ENCODE measurements around the gene DAPK2.

DAPK2 gene

DNA sequence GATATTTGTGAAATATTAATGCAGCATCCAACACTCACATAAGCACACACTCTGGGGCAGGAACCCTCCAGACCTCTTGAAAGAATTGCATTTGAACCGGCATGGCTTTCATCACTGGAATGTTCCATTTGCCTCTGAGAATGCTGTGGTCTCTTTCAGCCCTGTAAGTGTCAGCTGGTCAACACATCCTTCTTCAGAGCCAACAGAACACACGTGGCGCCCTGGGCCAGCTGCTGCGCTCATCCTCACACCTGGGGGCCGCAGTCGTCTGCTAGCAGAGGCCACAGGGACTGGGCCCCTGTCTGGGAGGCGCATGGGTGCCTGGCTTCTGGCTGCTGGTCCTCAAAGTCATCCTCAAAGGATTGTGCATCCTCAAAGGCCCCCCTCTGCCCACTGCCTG lies 141.2 kb downstream of the DAPK2 start:
- Histone ChIP-seq H3K4me2 (ENCODE audit: low read depth, low read length) (no peak overlapping the region), H3K79me2 (ENCODE audit: low read length) (no peaks in the 10 kb centered on the region), H3K9me3 (replicated peaks; ENCODE audit: insufficient read depth, low read length) (no peaks in the 10 kb centered on the region), H3K27ac (ENCODE audit: low read length) (no peak overlapping the region), H4K20me1 (ENCODE audit: insufficient read depth, low read length) (no peaks in the 10 kb centered on the region), H3K9me2 (replicated peaks; ENCODE audit: insufficient read depth, low read length) (no peaks in the 10 kb centered on the region), H3K27me3 (replicated peaks; ENCODE audit: insufficient read depth, low read length) (no peaks in the 10 kb centered on the region), H3K36me3 (replicated peaks; ENCODE audit: insufficient read depth, low read length) (no peaks in the 10 kb centered on the region), H3K4me3 (ENCODE audit: low read length) (no peak overlapping the region), H2AFZ (ENCODE audit: low read length) (no peak overlapping the region), H3F3A (ENCODE audit: insufficient read depth, low read length) (no peaks in the 10 kb centered on the region), H3K9ac (ENCODE audit: low read length) (no peak overlapping the region), H3K4me1 (ENCODE audit: low read length) (0 out of 2 replicates have a peak, but pooled peaks cover 7% of the 10 kb centered on the region)
- TF ChIP-seq EZH2 (optimal IDR thresholded peaks at IDR 0.05; ENCODE audit: low read depth, low read length) (no peak), EZH2phosphoT487 (IDR thresholded peaks at IDR 0.05; ENCODE audit: low read length) (no peak)
- TF ChIP-seq, protein P1, sequence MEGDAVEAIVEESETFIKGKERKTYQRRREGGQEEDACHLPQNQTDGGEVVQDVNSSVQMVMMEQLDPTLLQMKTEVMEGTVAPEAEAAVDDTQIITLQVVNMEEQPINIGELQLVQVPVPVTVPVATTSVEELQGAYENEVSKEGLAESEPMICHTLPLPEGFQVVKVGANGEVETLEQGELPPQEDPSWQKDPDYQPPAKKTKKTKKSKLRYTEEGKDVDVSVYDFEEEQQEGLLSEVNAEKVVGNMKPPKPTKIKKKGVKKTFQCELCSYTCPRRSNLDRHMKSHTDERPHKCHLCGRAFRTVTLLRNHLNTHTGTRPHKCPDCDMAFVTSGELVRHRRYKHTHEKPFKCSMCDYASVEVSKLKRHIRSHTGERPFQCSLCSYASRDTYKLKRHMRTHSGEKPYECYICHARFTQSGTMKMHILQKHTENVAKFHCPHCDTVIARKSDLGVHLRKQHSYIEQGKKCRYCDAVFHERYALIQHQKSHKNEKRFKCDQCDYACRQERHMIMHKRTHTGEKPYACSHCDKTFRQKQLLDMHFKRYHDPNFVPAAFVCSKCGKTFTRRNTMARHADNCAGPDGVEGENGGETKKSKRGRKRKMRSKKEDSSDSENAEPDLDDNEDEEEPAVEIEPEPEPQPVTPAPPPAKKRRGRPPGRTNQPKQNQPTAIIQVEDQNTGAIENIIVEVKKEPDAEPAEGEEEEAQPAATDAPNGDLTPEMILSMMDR (IDR thresholded peaks at IDR 0.05; ENCODE audit: low read length): no peak
- DNase-seq: no peak

- Histone ChIP-seq H3K27me3 (replicated peaks; ENCODE audit: insufficient read depth, low read length) (no peaks in the 10 kb centered on the region), H3K4me2 (ENCODE audit: low read depth, low read length) (no peak overlapping the region), H3K4me3 (ENCODE audit: low read length) (no peak overlapping the region), H3K79me2 (ENCODE audit: low read length) (no peaks in the 10 kb centered on the region), H3K9me3 (replicated peaks; ENCODE audit: insufficient read depth, low read length) (no peaks in the 10 kb centered on the region), H3K36me3 (replicated peaks; ENCODE audit: insufficient read depth, low read length) (no peaks in the 10 kb centered on the region), H3K27ac (ENCODE audit: low read length) (no peak overlapping the region), H2AFZ (ENCODE audit: low read length) (no peak overlapping the region), H4K20me1 (ENCODE audit: insufficient read depth, low read length) (no peaks in the 10 kb centered on the region), H3K9ac (ENCODE audit: low read length) (no peak overlapping the region), H3F3A (ENCODE audit: insufficient read depth, low read length) (no peaks in the 10 kb centered on the region), H3K4me1 (ENCODE audit: low read length) (0 out of 2 replicates have a peak, but pooled peaks cover 7% of the 10 kb centered on the region), H3K9me2 (replicated peaks; ENCODE audit: insufficient read depth, low read length) (no peaks in the 10 kb centered on the region)
- TF ChIP-seq EZH2phosphoT487 (IDR thresholded peaks at IDR 0.05; ENCODE audit: low read length) (no peak), EZH2 (optimal IDR thresholded peaks at IDR 0.05; ENCODE audit: low read depth, low read length) (no peak)
- TF ChIP-seq, protein P1 (IDR thresholded peaks at IDR 0.05; ENCODE audit: low read length): no peak
- DNase-seq: no peak
Measured at GRCh38 chr15:63904042-63904441, 142.2 kb downstream of the DAPK2 start.

DNA sequence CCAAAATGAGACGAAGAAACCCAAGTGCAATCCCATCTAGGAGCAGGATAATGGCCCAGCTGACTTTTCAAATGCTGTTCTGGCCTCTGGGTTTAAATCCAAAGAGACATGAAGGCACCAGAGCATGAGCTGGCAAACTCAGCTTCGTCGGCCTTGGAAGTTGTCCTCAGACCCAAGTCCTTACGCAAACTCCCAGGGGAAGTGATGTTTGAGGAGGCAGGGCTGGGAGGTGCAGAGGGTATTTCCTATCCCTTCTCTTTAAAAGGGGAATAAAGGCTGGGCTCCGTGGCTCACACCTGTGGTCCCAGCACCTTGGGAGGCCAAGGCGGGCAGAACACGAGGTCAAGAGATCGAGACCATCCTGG lies 143.6 kb downstream of the DAPK2 start:
- Histone ChIP-seq H3K4me3 (ENCODE audit: low read length) (no peak overlapping the region), H3K9me3 (replicated peaks; ENCODE audit: insufficient read depth, low read length) (no peaks in the 10 kb centered on the region), H4K20me1 (ENCODE audit: insufficient read depth, low read length) (no peaks in the 10 kb centered on the region), H3K36me3 (replicated peaks; ENCODE audit: insufficient read depth, low read length) (no peaks in the 10 kb centered on the region), H3K4me2 (ENCODE audit: low read depth, low read length) (no peak overlapping the region), H3F3A (ENCODE audit: insufficient read depth, low read length) (no peaks in the 10 kb centered on the region), H2AFZ (ENCODE audit: low read length) (no peak overlapping the region), H3K9me2 (replicated peaks; ENCODE audit: insufficient read depth, low read length) (no peaks in the 10 kb centered on the region), H3K27me3 (replicated peaks; ENCODE audit: insufficient read depth, low read length) (no peaks in the 10 kb centered on the region), H3K4me1 (ENCODE audit: low read length) (0 out of 2 replicates have a peak, but pooled peaks cover 7% of the 10 kb centered on the region), H3K27ac (ENCODE audit: low read length) (no peak overlapping the region), H3K9ac (ENCODE audit: low read length) (no peak overlapping the region), H3K79me2 (ENCODE audit: low read length) (no peaks in the 10 kb centered on the region)
- DNase-seq: no peak
- TF ChIP-seq EZH2 (optimal IDR thresholded peaks at IDR 0.05; ENCODE audit: low read depth, low read length): no peak
- no peak for TF ChIP-seq EZH2phosphoT487 (IDR thresholded peaks at IDR 0.05; ENCODE audit: low read length)
- TF ChIP-seq, protein P1 (IDR thresholded peaks at IDR 0.05; ENCODE audit: low read length): no peak
